HG03565 (cell line): ENCODE measurements around the gene RPL18A.

Experiments used
- ATAC-seq: cut with Tn5 transposase; IDR thresholded peaks from one replicate; pipeline ENCODE4 v1.9.1; 2021; ENCODE audit warnings: mild to moderate bottlenecking, moderate library complexity; ENCODE audit not compliant: unreplicated experiment

Gene RPL18A

GRCh38 chr19:17841810-17842662 lies 17.7 kb upstream of the RPL18A start:
- no peak for ATAC-seq

- no peak for ATAC-seq
Measured at GRCh38 chr19:17842663-17843291, 16.9 kb upstream of the RPL18A start.

- ATAC-seq, result no peak
Measured at GRCh38 chr19:17843292-17843827, 16.4 kb upstream of the RPL18A start.

GRCh38 chr19:17843908-17844490 lies 15.7 kb upstream of the RPL18A start:
- ATAC-seq, result no peak

GRCh38 chr19:17846146-17846545 lies 13.6 kb upstream of the RPL18A start:
- no peak for ATAC-seq

GRCh38 chr19:17847538-17848366 lies 12.0 kb upstream of the RPL18A start, which contains the start of gene JAK3:
TSS of gene JAK3 (minus strand) at chr19:17847982. CDS start at chr19:17844417, 3,565 bp downstream.
- peak; percentile 49 for ATAC-seq

- no peak for ATAC-seq
Measured at GRCh38 chr19:17848595-17849292, 11.0 kb upstream of the RPL18A start.

- no peak for ATAC-seq
Measured at GRCh38 chr19:17854061-17854460, 5.6 kb upstream of the RPL18A start.

GRCh38 chr19:17855280-17856152 lies 4.2 kb upstream of the RPL18A start:
- no peak for ATAC-seq

- no peak for ATAC-seq
Measured at GRCh38 chr19:17860331-17860992, 752 bp downstream of the RPL18A start.

GRCh38 chr19:17860993-17861360 lies 1.3 kb downstream of the RPL18A start:
- no peak for ATAC-seq

- no peak for ATAC-seq
Measured at GRCh38 chr19:17861542-17862402, 2.1 kb downstream of the RPL18A start.

GRCh38 chr19:17862711-17863519 lies 3.2 kb downstream of the RPL18A start:
- ATAC-seq, result no peak

GRCh38 chr19:17863520-17864182 lies 3.9 kb downstream of the RPL18A start:
- ATAC-seq, result no peak

GRCh38 chr19:17865364-17866311 lies 5.9 kb downstream of the RPL18A start:
- ATAC-seq, result no peak
